ENCODE results near the gene RAMACL.

Gene RAMACL

DNA sequence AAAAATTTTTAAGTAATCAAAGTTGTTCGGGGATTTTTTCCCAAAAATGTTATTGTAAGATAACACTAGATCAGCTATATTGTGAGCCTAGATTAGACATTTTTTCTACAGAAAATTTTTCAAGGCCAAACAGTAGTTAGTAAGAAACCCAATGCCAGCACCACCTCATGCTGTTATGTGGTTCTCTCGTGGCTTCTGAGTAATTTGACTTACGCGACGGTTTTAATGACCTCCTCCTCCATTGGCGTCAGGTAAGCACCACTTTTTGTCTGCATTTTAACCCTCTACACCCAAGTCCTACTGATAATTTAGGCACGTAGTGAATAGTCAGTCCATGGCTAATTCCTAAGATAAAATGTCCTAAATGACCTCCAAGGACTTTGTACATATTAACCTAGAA, 30.9 kb upstream of the RAMACL start:
- no peak for DNase-seq

DNA sequence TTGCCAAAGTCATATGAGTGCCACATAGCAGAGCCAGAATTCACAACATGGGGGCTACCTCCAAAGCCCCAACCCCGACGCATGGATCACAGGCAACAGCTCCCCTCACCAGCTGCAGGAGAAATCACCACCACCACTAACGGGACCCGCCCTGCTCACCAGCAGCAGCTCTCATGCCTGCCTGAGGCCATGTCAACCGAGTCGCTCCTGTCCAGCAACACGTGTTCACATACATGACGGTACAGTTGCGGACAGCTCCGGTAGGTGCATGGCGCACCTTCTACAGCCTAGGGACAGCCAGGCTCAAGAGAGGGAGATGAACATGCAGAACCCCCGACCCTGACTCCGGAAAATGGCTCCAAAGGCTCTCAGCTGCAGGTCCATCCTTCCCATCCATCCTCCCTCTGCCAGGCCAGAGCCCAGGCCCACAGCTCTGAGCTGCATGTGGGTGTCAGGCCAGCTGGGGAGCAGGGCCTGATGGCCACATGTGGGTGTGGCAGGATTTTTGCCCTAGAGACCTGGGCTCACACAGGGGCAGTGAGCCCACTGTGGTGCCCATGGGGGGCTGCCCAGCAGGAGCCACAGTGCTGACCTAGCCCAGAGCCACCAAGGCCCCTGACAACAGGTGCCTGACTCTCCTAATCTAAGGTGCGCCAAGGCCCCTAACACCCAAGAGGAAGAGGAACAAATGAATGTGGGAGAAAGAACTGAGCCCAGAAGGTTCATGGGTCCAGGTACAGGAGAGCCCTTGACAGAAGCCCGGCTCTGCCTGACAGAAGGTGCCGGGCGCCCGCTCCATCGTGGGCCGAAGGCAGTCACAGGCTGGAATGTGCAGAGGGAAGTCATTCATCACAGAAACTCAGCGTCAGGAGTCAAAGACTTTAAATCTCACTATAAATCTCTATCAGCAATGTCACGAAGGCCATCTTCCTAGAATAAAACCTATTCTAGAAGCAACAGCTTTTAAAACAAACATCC, 30.1 kb upstream of the RAMACL start:
- DNase-seq: no peak

DNA sequence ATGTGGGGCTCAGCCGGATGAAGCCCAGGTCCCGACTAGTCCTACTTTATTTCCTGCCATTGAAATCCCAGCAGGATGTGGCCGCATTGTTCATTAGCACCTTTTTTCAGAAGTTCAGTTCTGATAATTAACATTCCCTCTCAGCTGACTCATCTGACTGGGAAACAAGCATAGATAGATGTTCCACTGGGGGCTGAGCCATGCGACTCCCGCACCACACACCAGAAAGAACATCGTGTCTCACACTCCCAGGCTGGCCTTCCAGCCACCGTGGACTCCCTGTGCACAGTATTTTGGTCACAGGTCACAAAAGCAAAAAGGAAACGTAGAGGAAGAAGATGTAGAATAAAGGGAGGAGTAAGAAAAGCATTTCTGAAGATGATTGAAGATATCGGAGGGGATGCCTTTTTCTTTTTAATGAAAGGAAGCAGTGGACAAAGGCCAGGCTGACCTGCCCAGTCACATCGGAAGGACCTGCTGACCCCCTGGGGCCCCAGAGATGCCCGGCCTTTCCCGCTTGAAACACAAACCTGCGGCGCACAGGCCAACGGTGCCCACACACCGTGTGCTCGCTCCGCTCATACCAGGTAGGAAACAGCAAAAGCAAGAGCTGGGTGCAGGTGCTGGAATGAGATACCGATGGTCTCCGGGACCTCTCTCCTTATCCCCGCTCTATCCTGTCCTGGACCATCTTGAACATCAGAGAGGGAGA, 28.7 kb upstream of the RAMACL start:
- no peak for DNase-seq

DNA sequence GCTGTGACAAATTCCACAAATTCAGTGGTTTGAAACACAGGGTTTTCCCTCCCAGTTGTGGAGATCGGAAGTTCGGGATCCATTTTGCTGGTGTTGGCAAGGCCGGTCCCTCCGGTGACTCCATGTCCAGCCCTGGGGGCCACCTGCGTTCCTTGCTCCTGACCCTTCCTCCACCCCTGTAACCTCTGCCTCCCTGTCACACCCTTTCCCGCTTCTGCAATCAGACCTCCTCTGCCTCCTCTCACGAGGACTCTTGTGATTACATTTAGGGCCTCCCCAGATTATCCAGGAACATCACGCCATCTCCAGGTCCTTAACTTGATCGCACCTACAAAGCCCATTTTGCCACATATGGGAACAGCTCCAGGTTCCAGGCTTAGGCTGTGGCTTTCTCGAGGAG, 28.1 kb upstream of the RAMACL start:
- DNase-seq: no peak

DNA sequence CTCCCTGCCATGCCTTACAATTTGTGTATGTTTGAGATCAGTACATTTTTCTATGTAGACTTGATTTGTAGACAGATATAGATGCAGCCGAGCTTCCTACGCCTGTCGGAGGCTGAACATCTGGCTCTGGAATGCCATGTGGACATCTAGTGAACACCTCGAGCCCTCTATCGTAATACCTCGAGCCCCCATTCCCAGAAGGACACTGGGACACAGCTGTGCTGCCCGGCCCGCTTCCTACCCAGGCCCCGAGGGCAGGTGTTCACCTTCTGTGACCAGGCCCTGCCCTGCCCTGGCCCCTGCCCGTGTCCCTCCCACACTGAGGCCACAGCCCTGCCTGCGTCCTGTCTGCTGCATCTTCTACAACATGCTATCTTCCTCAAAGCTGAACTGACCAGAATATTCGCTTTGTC, 27.7 kb upstream of the RAMACL start:
- DNase-seq: no peak

DNA sequence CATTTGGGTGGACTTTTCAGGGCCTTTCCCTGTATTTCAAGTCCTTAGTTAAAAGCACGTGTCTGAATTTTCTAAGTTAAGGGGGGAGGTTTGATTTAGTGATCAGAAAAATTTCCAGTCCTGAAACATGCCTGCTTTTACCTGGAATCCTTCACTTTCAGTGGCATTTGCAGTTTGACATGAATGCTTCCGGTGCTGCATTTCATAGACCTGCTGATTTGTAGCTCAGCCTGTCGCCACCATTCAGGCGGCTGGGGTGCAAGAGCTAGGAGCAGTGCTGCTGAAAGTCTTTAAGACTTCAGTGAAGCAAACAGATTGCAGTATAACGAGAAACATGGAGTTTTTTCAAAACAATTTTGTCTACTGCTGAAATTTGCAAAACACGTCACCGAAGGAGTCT, 26.5 kb upstream of the RAMACL start:
- DNase-seq: no peak

DNA sequence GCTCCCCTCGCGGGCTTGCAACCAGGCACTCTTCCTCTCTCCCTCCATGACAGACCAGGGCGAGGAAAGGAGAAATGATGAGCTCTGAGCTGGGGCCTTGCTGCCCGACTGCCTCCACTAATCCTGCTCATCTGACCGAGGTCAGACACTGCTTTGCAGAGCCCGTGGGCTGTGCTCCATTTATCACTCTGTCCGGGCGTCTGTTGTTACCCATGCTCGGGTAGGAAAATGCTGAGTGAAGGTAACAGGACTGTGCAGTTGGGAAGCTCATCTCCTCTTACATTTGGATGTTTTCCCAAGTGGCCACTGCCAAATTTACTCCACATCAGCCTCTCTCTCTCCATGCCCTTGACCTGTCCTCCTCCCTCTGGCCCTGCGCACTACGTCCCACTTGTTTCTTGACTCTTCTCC, 26.0 kb upstream of the RAMACL start:
- no peak for DNase-seq

DNA sequence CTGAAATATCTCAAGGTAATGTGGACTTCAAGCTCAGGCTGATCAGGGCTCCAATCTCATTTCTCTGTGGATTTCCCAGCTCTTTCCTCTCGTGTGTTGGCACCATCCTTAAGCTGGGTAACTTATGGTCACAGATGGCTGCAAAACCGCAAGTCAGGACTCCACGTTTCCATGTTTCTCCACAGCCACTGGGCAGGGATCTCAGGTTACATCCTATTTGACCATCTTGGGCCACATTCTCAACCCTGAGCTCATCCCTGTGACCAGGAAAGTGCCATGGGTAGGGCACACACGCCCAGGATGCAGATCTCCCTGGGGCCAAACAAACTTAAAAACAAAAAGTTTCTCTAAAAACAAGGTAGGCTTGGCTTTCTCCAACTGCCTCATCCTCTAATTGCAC, 25.2 kb upstream of the RAMACL start:
- no peak for DNase-seq

DNA sequence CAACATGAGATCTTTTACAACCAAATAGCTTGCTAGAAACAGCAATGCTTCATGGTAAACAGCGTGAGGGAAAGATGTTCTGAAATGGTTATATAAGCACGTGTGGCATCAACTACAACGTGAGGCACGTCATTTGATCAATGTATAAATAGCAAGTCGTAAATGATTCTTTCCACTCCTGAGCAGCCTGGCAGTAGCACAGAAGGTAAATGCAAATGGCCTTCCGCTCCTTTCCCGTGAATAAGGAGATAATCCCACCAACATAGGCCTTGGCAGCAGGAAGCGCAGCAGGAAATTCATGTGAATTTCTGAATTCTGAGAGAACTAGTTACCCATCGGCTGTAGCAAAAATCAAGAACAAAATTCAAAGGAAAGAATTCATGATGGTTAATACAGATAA, 23.6 kb upstream of the RAMACL start:
- no peak for DNase-seq

DNA sequence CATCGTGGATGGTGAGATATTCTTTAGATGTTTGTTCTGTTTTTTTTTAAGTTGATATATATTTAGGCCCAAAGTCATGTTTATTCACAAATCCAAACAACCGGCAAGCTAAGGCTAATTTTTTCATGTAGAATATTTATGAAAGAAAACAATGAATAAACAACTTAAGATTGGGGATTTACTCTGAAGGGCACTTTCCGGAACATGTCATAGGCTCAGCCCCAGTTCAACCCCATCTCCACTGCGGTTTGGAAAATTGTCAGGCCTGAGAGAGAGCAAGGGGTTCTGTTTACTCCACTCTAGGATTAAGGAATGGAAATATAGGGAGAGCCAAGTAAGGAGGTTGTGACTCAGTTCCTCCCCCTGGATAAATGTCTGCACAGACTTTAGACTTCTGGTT, 22.3 kb upstream of the RAMACL start:
- no peak for DNase-seq

DNA sequence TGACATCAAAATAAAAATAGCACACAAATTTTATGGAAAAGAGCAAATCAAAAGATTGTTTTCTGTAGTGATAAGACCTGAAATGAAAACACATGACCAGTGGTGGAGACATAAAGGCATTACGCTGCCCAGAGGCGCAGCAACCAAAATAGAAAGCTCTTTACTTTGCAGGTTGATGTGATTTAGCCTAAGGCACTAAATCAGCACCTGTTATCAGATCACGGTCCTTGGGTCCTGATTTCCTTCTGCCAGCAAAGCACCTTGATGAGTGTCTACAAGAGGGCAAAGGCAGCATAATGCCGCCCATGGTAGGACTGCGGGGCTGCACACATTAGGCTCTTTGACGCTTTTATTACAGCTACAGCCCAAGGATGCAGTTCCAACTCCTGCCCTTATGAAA, 19.3 kb upstream of the RAMACL start:
- DNase-seq: no peak

DNA sequence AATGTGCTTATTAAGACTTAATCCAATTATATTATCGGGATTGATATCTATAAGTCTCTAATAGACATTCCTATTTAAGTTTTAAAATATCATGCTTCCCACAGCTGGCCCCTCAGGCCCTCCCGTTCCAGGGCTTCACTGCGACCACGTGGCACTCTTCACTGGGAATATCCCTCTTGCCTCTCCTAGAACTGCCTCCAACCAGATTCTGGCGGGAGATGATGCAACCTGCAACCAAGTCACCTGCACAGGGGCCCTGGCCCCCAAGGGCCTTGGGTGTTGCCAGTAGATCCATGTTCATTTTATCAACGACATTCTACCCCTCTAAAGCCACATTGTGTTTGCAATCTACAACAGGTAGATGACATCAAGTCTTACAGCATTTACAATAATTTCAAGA, 18.4 kb upstream of the RAMACL start:
- DNase-seq: no peak

DNA sequence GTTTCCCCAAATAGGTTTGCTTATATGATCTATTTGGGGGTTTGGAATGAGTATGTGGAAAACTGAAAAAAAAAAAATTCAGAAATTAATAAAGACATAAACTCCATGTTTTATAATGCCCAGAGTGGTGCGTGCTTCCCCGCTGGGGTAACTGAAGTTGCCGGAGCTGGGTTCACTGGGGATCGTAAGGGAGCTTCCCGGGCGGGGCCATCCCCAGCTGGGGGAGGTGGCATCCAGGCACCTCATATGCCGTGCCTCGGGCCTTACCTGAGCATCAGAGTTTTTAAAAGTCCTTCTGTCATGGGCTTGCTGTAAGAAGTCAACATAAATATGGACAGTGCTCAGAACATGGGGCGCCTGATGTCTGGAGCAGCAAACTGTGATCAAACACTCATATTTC, 17.9 kb upstream of the RAMACL start:
- DNase-seq: no peak

DNA sequence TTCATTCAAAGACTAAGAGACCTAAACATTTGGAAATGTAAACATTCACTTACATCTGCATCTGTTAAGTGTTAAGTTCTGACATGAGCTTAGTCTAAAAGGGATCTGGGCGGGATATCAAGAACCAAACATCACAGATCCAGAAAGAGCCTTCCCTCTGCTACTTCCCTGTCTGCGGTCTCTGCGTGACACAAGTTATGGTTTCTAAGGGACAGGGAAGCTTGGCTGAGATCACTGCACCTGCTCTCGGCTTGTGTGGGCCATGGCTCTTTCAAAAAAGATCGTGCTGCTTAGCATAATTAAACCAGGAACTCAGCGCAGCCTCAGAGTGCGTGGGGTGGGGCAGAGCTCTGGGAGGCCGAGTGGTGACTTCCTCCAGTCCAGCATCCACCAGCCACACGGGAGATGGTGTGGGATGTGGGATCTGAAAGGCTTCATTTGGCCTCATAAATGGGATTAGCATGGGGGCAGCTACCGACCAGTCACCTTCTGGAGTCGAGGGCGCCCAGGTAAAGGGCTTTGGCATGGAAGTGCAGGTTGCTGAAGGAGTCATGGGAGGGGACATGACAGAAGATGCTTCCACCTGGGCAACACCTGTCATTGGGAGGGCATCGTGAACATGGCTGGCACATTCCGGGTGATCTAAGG, 16.7 kb upstream of the RAMACL start:
- DNase-seq: no peak

DNA sequence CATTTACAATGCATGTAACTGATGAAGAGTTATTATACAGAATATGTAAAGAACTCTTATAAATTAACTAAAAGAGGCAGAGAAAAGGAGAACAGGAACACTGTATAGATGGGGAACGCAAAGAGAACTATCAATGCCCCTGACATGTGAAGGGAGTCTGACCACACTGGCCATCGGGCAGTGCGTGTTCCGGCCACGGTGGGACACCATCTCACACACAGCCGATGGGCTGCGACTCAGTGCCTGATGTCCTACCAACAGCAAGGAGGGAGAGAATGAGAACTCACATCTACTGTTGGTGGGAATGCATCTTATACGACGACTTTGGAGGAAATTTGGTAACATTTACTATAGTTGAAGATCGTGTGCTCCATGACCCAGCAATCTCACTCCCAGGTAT, 15.5 kb upstream of the RAMACL start:
- no peak for DNase-seq

DNA sequence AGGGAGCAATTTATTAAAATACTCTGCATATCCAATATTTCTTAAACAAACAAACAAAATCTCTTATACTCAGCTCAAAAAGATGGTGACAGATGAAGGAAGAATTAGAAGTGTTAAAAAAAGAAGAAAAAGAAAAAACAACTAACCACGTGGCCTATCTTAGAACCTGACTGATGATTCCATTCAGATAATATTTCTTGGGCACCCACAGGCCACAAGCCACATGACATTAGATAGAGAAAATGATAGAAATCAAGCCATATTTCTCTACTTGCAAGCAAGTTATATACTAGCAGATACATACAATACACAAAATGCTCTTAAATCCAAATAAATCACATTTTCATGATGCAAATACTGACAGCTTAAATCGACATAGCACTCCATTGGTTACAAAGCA, 14.5 kb upstream of the RAMACL start:
- DNase-seq: no peak

DNA sequence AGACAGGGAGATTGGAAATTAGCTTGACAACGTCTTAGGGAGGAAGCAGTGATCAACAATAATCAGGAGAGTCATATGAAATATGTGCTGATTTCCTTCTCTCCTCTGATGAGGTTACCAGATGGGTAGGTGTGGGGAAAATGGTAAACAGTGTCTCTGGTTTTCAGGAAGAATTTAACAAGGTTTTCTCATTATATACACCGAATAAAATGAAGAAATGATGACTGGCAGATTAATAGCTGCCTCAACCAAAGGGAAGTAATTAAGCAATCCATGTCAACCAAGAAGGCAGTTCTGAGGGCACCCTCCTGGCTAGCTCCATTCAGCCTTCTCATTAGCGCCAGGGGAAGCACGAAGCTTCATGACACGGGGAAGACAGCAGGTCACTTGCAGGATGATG, 12.7 kb upstream of the RAMACL start:
- DNase-seq: no peak

DNA sequence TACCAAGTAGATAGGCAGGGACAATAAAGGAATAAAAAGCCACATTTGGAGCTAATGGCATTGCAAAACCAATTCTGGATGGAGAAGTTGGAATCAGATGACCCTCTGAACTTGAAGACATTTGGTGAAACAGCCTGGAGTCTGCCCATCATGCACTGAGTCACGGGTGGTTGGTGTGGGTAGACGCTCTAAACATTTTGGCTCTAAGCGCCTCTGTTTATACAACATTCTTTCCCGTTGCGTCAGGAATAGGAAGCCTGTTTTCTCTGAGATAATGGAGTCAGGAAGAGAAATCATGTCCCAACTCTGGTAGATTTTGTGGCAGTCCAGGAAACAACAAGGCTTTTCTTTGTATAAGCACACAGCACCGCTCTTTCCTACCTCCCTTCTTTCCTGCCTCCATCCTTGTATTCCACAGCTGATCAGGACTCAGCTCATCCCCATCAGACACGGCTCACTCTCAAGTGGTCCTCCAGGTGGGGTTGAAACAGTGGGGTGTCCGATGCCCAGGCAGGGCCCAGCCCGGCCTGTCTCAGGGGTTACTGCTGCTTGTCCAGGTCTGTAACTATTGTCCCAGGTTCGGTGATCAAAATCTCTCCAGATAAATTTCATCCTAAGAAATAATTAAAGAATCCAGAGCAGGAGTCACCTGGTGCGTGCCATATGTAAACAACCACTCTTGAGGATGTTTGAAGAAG, 12.1 kb upstream of the RAMACL start:
- DNase-seq: no peak

DNA sequence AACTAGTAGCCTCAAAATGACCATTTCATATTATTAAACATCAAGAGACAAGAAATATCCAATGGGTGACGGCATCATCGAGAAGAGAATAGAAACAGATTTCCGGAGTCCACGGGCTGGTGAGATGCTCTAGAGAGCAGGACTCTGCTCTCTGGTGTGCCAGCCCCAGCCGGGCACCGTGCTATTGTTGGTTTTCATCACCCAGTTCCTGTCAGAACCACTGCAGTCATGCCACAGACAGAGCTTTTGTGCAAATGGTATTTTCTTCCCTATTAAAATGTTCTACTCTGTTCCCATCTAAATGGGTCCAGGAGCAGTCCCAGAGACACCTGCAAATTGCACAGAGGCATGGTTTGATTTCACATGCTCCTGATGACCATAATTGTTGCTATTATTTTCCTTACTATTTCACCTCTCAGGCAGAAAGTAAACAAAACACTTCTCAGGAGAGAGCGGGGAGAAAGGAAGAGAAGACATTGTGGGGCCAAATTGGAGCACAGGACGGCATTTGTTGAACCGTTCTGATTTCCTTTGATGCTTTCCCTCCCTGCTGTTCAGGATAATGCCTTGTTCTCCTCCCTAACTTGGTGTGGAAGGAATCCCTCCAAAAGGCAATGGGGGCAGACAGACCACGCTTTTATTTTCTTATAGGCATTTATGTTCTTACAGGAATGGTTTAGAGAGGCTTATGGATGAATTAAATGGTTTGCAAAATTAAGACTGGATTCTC, 11.4 kb upstream of the RAMACL start:
- DNase-seq: no peak

DNA sequence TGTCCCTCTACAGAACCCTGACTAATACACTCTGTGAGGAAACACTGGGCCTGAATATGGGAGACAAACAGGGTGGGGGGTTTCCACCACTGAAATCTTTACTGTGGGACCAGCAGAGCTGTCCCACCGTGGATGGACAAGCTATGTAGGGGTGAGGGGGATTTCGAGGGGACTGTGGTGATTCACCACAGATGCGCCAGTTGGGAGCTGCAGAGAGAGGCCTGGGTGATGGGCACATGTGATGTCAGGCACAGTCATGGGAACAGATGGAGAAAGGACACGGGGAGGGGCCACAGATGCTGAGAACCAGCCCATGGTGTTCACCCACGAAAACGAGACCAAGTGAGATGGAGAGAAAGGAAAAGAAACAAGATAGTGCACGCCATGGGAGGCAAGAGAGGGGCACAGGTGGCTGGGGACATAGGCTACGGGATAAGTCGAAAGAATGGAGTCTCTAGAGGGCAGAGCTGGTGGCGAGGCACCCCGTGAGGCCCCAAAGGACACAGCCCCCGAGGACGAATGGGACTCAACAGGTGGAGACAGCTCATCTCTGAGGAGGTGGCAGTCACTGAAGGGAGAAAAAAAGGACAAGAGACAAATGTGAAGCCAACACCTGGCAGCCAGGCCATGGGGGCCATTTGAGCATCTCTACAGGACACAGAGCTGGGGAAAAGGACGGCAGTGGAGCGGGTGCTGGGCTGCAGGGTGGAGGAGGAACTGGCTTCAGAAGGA, 10.5 kb upstream of the RAMACL start:
- DNase-seq: peak; percentile 56

DNA sequence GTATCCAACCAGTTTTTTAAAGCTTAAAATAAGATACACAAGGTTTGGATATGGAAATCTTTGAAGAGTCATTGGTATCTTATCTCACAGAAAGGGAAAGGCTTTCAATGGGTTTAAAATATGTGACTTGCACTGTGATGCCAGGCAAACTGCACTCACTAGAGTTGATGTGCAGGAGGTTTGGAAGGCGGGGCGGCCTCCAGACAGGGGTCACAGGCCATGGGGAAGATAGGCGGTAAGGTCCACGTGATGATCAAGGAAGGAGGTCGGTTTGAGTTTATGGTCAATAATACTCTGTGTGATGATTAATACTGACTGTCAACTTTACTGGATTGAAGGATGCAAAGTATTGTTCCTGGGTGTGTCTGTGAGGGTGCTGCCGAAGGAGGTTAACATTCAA, 9.5 kb upstream of the RAMACL start:
- DNase-seq: no peak
